K562 (cell line): Measurements from ENCODE around the gene FBXO17. TPM values are rescaled to one million over a fixed set of nuclear protein-coding genes. Genes with fewer than 3 reads are reported as not detected.

Source experiments
- ATAC-seq: fragments of 200-7000 bp; cut with Tn5 transposase; 3 replicates; pipeline ENCODE4 v1.9.1; 2020; ENCODE audit warnings: moderate library complexity
- BruUV-seq: library from RNA; stranded (reverse); fragments of 400-500 nt; replicated peaks from 2 replicates; lab custom pipeline; 2021; lab: Mats Ljungman, UMichigan
- CTCF ChIA-PET: fragments of 300-600 bp; formaldehyde crosslinking; extraction: SDS; loops from one replicate; lab custom pipeline; 2021; ENCODE audit warnings: low intra/inter-chr PET ratio; lab: Yijun Ruan, JAX
- POLR2A ChIA-PET: fragments of 300-600, 350-650 bp; sonication (Branson Sonifier 250); formaldehyde crosslinking; extraction: SDS; loops from one replicate; lab custom pipeline; 2021; ENCODE audit warnings: antibody characterized with exemption, inconsistent platforms; lab: Yijun Ruan, JAX
- DNase-seq, 4 experiments: peaks; one replicate each; pipeline versions ENCODE4 v3.0.0 to v3.0.0-alpha.2; 2011 to 2018; ENCODE audit warnings: low spot score in 3 of 4, mixed read lengths in 3 of 4; ENCODE audit errors: extremely low read depth in 1 of 4
- FAIRE-seq: peaks from 2 replicates; lab custom pipeline; 2011; peaks lifted over from hg19 to GRCh38; lab: Jason Lieb, UNC
- H2AFZ ChIP-seq: 2 replicates; pipeline ENCODE4 v1.6.0; 2011; ENCODE audit warnings: low read depth, low read length, control low read depth, inconsistent platforms
- H3K27ac ChIP-seq: fragments of 200-600 bp; 3 replicates; pipeline ENCODE4 v1.8.0; 2011; ENCODE audit warnings: low read depth, mild to moderate bottlenecking, control low read depth, inconsistent platforms, low read length, moderate library complexity, mixed read lengths; ENCODE audit errors: extremely low read depth
- H3K27me3 ChIP-seq, 2 experiments: fragments of 300-600 bp in 1 of 2; 2 replicates in 1 of 2; 3 replicates in 1 of 2; pipeline versions ENCODE4 v1.6.0 to v1.8.0; 2011; ENCODE audit warnings: inconsistent platforms in 2 of 2, low read length in 2 of 2, mild to moderate bottlenecking in 1 of 2, mixed read lengths in 1 of 2, moderate library complexity in 1 of 2; ENCODE audit not compliant: control insufficient read depth in 2 of 2, insufficient read depth in 2 of 2
- H3K36me3 ChIP-seq: fragments of 300-600 bp; 3 replicates; pipeline ENCODE4 v1.8.0; 2011; ENCODE audit warnings: mild to moderate bottlenecking, low read length, inconsistent platforms; ENCODE audit not compliant: control insufficient read depth, insufficient read depth
- H3K4me1 ChIP-seq, 2 experiments: fragments of 200-600 bp in 1 of 2; replicated peaks in 1 of 2; 2 replicates in 1 of 2; 3 replicates in 1 of 2; pipeline versions ENCODE4 v1.5.1 to v1.8.0; 2011; ENCODE audit warnings: inconsistent platforms in 2 of 2, low read length in 2 of 2, mild to moderate bottlenecking in 1 of 2, mixed read lengths in 1 of 2, moderate library complexity in 1 of 2; ENCODE audit not compliant: control insufficient read depth in 2 of 2, insufficient read depth in 2 of 2
- H3K4me2 ChIP-seq: 2 replicates; pipeline ENCODE4 v1.6.1; 2011; ENCODE audit warnings: low read length, control low read depth, inconsistent platforms, mixed read lengths; ENCODE audit not compliant: insufficient read depth
- H3K4me3 ChIP-seq: fragments of 200-600 bp; sonication (generic), shearing (Covaris generic); 2 replicates; pipeline ENCODE4 v1.5.1; 2016; ENCODE audit warnings: control low read depth, inconsistent platforms
- H3K79me2 ChIP-seq: fragments of 200-600 bp; 3 replicates; pipeline ENCODE4 v1.8.0; 2011; ENCODE audit warnings: low read length, inconsistent platforms; ENCODE audit not compliant: control insufficient read depth, insufficient read depth
- H3K9ac ChIP-seq, 2 experiments: 2 replicates each; pipeline versions ENCODE4 v1.6.0 to v1.6.1; 2011; ENCODE audit warnings: low read depth in 2 of 2, low read length in 2 of 2, control low read depth in 1 of 2, inconsistent platforms in 1 of 2, mild to moderate bottlenecking in 1 of 2, mixed read lengths in 1 of 2; ENCODE audit not compliant: insufficient read depth in 1 of 2
- H3K9me1 ChIP-seq: one replicate; pipeline ENCODE4 v1.6.0; 2011; ENCODE audit warnings: inconsistent platforms, mild to moderate bottlenecking, low read length, moderate library complexity; ENCODE audit not compliant: control insufficient read depth, insufficient read depth
- H3K9me3 ChIP-seq: replicated peaks from 2 replicates; pipeline ENCODE4 v1.5.1; 2011; ENCODE audit warnings: low read depth, low read length, inconsistent platforms; ENCODE audit not compliant: control insufficient read depth, insufficient read depth
- H4K20me1 ChIP-seq: replicated peaks from 2 replicates; pipeline ENCODE4 v1.6.1; 2011; ENCODE audit warnings: low read length, inconsistent platforms, mixed read lengths; ENCODE audit not compliant: control insufficient read depth, insufficient read depth
- CEBPB ChIP-seq: fragments of 450-650 bp; IDR thresholded peaks from 2 replicates; pipeline ENCODE4 v1.6.1; 2016; ENCODE audit warnings: missing genetic modification characterization, missing compliant biosample characterization
- FOXK1 ChIP-seq: sonication (generic); formaldehyde crosslinking; IDR thresholded peaks from 2 replicates; pipeline ENCODE4 v1.8.0; 2022; ENCODE audit warnings: missing genetic modification reagents, mild to moderate bottlenecking, borderline replicate concordance
- FOXP1 ChIP-seq: sonication (generic); formaldehyde crosslinking; IDR thresholded peaks from 2 replicates; pipeline ENCODE4 v1.8.0; 2022; ENCODE audit warnings: mild to moderate bottlenecking, missing genetic modification reagents
- HCFC1 ChIP-seq: IDR thresholded peaks from 2 replicates; pipeline ENCODE4 v1.6.1; 2012; ENCODE audit warnings: low read depth, low read length, improper control_type of control experiment
- PCBP1 ChIP-seq: fragments of 200-400 bp; formaldehyde crosslinking; IDR thresholded peaks from 2 replicates; pipeline ENCODE4 v1.6.1; 2018; ENCODE audit warnings: mild to moderate bottlenecking, low read depth, low read length; ENCODE audit not compliant: poor library complexity, severe bottlenecking
- POLR2A ChIP-seq: fragments of 450-650 bp; conservative IDR thresholded peaks from 2 replicates; pipeline ENCODE4 v1.6.1; 2016
- ZBTB7A ChIP-seq: IDR thresholded peaks from 2 replicates; pipeline ENCODE4 v1.6.1; 2011; ENCODE audit warnings: low read depth, mild to moderate bottlenecking, low read length, moderate library complexity, borderline replicate concordance; ENCODE audit not compliant: control insufficient read depth
- ZNF143 ChIP-seq: sonication (generic); formaldehyde crosslinking; IDR thresholded peaks from 2 replicates; pipeline ENCODE4 v1.9.0; 2022; ENCODE audit warnings: mild to moderate bottlenecking, missing genetic modification reagents
- ZNF232 ChIP-seq: sonication (generic); formaldehyde crosslinking; IDR thresholded peaks from 2 replicates; pipeline ENCODE4 v1.8.0; 2022; ENCODE audit warnings: mild to moderate bottlenecking, missing genetic modification reagents
- WGBS: fragments of 100-300 bp; shearing (Covaris generic); methylation state at CpG from one replicate; pipeline ENCODE4 v1.1.6; 2016; ENCODE audit warnings: low coverage, mixed read lengths; ENCODE audit not compliant: insufficient coverage; ENCODE audit errors: missing lambda C conversion rate; 5-methylcytosine and 5-hydroxymethylcytosine counted together
- in situ Hi-C: fragments of 300-500 bp; cut with MboI; formaldehyde crosslinking; loops from 4 replicates; pipeline ENCODE4 v1.15.0; 2018; ENCODE audit warnings: inconsistent platforms, mixed read lengths
- intact Hi-C: fragments of 100-400 bp; cut with micrococcal nuclease; formaldehyde crosslinking; loops from 2 replicates; pipeline ENCODE4 v1.14.2; 2022
- polyA plus RNA-seq, 8 experiments: library from polyadenylated mRNA; depleted of rRNA in 4 of 8; stranded (reverse) in 5 of 8; unstranded in 3 of 8; fragments of >200 nt; fragmentation: Nextera tagmentation in 2 of 8; fragmentation: Illumina TruSeq in 1 of 8; extraction: Ambion mirVana in 2 of 8; extraction: Trizol in 1 of 8; gene quantifications; 2 replicates each; pipeline versions ENCODE4 v1.2.1 to v1.2.3, GENCODE V29; 2011 to 2014; ENCODE audit warnings: inconsistent platforms in 1 of 8, missing spikeins in 1 of 8
- total RNA-seq, 7 experiments: library from RNA; depleted of rRNA in 6 of 7; stranded (reverse); fragments of >200 nt in 6 of 7; fragmentation: Illumina TruSeq in 2 of 7; extraction: Trizol in 2 of 7; gene quantifications; 2 replicates each; pipeline versions ENCODE4 v1.2.1 to v1.2.3, GENCODE V29; 2011 to 2021; ENCODE audit warnings: low replicate concordance in 1 of 7
- TF ChIP-seq, protein P1 (sequence below): IDR thresholded peaks from 3 replicates; pipeline ENCODE4 v1.6.1; 2011; ENCODE audit warnings: borderline replicate concordance, mild to moderate bottlenecking, moderate library complexity; ENCODE audit not compliant: insufficient read length; ENCODE audit errors: extremely low read depth

Gene FBXO17
- total and polyA plus RNA-seq, 9 of the 15 experiments (the other 6 are each of a cell fraction or from before 2014, with no cell fraction given): 4.1 to 27.1 (median 19.0) TPM

- peak; percentile 5; the same call in 1 of the 2 replicates for TF ChIP-seq ZBTB7A
- no peak for TF ChIP-seq ZNF143 (CRISPR knock-in tag)
- TF ChIP-seq FOXP1 (CRISPR knock-in tag): no peak
- TF ChIP-seq POLR2A: no peak; the same call in 1 of the 2 replicates
- no peak for TF ChIP-seq HCFC1
- TF ChIP-seq, protein P1, sequence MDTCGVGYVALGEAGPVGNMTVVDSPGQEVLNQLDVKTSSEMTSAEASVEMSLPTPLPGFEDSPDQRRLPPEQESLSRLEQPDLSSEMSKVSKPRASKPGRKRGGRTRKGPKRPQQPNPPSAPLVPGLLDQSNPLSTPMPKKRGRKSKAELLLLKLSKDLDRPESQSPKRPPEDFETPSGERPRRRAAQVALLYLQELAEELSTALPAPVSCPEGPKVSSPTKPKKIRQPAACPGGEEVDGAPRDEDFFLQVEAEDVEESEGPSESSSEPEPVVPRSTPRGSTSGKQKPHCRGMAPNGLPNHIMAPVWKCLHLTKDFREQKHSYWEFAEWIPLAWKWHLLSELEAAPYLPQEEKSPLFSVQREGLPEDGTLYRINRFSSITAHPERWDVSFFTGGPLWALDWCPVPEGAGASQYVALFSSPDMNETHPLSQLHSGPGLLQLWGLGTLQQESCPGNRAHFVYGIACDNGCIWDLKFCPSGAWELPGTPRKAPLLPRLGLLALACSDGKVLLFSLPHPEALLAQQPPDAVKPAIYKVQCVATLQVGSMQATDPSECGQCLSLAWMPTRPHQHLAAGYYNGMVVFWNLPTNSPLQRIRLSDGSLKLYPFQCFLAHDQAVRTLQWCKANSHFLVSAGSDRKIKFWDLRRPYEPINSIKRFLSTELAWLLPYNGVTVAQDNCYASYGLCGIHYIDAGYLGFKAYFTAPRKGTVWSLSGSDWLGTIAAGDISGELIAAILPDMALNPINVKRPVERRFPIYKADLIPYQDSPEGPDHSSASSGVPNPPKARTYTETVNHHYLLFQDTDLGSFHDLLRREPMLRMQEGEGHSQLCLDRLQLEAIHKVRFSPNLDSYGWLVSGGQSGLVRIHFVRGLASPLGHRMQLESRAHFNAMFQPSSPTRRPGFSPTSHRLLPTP: no peak
Measured at GRCh38 chr19:38975861-38976271, 324 bp upstream of the FBXO17 start (continued).

DNA sequence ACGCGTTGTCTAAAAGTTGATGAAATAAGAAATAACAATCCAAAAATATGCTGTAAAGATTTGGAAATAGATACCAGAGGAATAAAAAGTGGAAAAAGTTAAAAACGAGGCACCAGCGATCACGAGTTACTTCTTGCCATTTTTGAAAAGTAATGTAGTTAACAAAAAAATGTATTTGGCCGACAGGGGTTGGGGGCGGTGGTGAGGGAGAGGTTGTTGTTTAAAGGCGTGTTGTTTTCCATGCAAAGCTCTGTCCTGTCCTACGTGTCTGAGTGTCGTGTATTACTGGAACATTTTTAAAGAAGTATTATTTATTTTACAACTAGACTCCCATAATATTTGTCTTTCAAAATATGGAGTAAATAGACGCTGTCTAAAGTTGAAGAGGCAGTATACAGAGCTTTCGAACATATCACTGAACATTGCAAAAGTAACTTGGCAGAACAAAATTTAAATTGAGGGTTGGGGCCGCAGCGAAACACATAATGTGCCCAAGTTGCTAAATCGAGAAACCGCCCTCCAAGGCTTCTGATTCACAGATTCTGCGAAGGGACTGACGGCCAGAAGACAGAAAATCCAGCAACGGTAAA is 823 bp downstream of the FBXO17 start:
- Histone ChIP-seq H3K4me1 (peaks cover 11 to 21% of the 10 kb centered on the region in 2 experiments; a peak in 4 of 5 replicates), H3K36me3 (peaks cover 8% of the 10 kb centered on the region; the same call in 1 of the 3 replicates), H3K4me2 (peak overlapping the region; percentile 86), H3K4me3 (peak overlapping the region; percentile 83), H3K27me3 (no peaks in the 10 kb centered on the region; a peak in 1 of 5 replicates), H3K9me3 (peaks cover under 1% of the 10 kb centered on the region; the same call in 1 of the 2 replicates), H3K9ac (peak overlapping the region; percentile 72 to 90), H3K27ac (peak overlapping the region; percentile 73), H3K9me1 (no peaks in the 10 kb centered on the region), H4K20me1 (no peaks in the 10 kb centered on the region), H3K79me2 (peaks cover 28% of the 10 kb centered on the region), H2AFZ (peak overlapping the region; percentile 92)
- FAIRE-seq (peak; percentile 46), DNase-seq (peak in 2 of 4 experiments; percentile 39 to 45), ATAC-seq (peak; percentile 35)
- in situ Hi-C loops (no loop called here), intact Hi-C loops (loop anchor here (5.0 kb wide), 1 partner anchor 58 kb away; the partner anchor contains the start of gene FBXO27)
- ChIA-PET POLR2A (interaction anchor here (0.6 to 0.9 kb wide), 4 partner anchors 32 to 120 kb away, joined by 3 read pairs; no protein-coding TSS in a partner anchor), CTCF (interaction anchor here (0.7 kb wide), 1 partner anchor 13 kb away, joined by 4 read pairs; no protein-coding TSS in a partner anchor)
- under 1% methylated on average over 19 of the region's 19 CpGs for WGBS
- BruUV-seq: TSS peak; percentile 72
- TF ChIP-seq ZNF232 (CRISPR knock-in tag): no peak
- TF ChIP-seq PCBP1: peak; percentile 5
- peak; percentile 60; the same call in 1 of the 2 replicates for TF ChIP-seq FOXK1 (CRISPR knock-in tag)
- TF ChIP-seq CEBPB: peak; percentile 19; the same call in 1 of the 2 replicates
